Neural cell (in vitro differentiated cells): ENCODE results near the gene METTL15. TPM values are rescaled to one million over a fixed set of nuclear protein-coding genes. Genes with fewer than 3 reads are reported as not detected.

Experiments
- H2AFZ ChIP-seq: fragments of 200-600, 300-800 bp; sonication (generic), shearing (Covaris generic); 2 replicates; pipeline ENCODE4 v1.6.0; 2014; ENCODE audit warnings: low read depth, mild to moderate bottlenecking, antibody characterized with exemption, low read length, moderate library complexity
- H3F3A ChIP-seq: fragments of 200-600 bp; shearing (Covaris generic); 2 replicates; pipeline ENCODE4 v1.6.1; 2016; ENCODE audit warnings: mild to moderate bottlenecking, moderate library complexity, mixed read lengths, antibody characterized with exemption, low read length; ENCODE audit not compliant: insufficient read depth, poor library complexity, severe bottlenecking
- H3K27ac ChIP-seq: fragments of 200-600, 300-800 bp; sonication (generic), shearing (Covaris generic); 2 replicates; pipeline ENCODE4 v1.5.1; 2014; ENCODE audit warnings: mild to moderate bottlenecking, low read length, moderate library complexity
- H3K27me3 ChIP-seq: fragments of 300-800, 200-600 bp; sonication (generic), shearing (Covaris generic); 2 replicates; pipeline ENCODE4 v1.6.0; 2014; ENCODE audit warnings: mild to moderate bottlenecking, low read depth, low read length, moderate library complexity; ENCODE audit not compliant: insufficient read depth
- H3K36me3 ChIP-seq: fragments of 300-800, 200-600 bp; sonication (generic), shearing (Covaris generic); 2 replicates; pipeline ENCODE4 v1.5.1; 2014; ENCODE audit warnings: mild to moderate bottlenecking, antibody characterized with exemption, low read length, moderate library complexity; ENCODE audit not compliant: insufficient read depth
- H3K4me2 ChIP-seq: fragments of 300-800, 200-600 bp; sonication (generic), shearing (Covaris generic); 2 replicates; pipeline ENCODE4 v1.6.0; 2014; ENCODE audit warnings: mild to moderate bottlenecking, low read length
- H3K4me3 ChIP-seq: fragments of 300-800, 200-600 bp; sonication (generic), shearing (Covaris generic); 2 replicates; pipeline ENCODE4 v1.5.1; 2014; ENCODE audit warnings: mild to moderate bottlenecking, low read length, moderate library complexity
- H3K79me2 ChIP-seq: fragments of 200-600 bp; shearing (Covaris generic); replicated peaks from 2 replicates; pipeline ENCODE4 v1.6.0; 2014; ENCODE audit warnings: mild to moderate bottlenecking, low read length, moderate library complexity; ENCODE audit not compliant: insufficient read depth
- H3K9ac ChIP-seq: fragments of 300-800, 200-600 bp; sonication (generic), shearing (Covaris generic); 2 replicates; pipeline ENCODE4 v1.6.1; 2016; ENCODE audit warnings: mild to moderate bottlenecking, low read length, mixed read lengths
- H3K9me2 ChIP-seq: fragments of 200-600 bp; shearing (Covaris generic); 2 replicates; pipeline ENCODE4 v1.6.1; 2016; ENCODE audit warnings: mild to moderate bottlenecking, low read length, mixed read lengths; ENCODE audit not compliant: insufficient read depth
- H3K9me3 ChIP-seq: fragments of 200-600, 300-800 bp; sonication (generic), shearing (Covaris generic); 2 replicates; pipeline ENCODE4 v1.6.1; 2016; ENCODE audit warnings: mild to moderate bottlenecking, mixed run types, low read length, moderate library complexity, mixed read lengths
- H4K20me1 ChIP-seq: fragments of 200-600 bp; shearing (Covaris generic); 2 replicates; pipeline ENCODE4 v1.6.1; 2016; ENCODE audit warnings: mild to moderate bottlenecking, mixed run types; ENCODE audit not compliant: insufficient read depth
- EP300 ChIP-seq: fragments of 450-650 bp; conservative IDR thresholded peaks from 2 replicates; pipeline ENCODE4 v1.6.1; 2014; ENCODE audit warnings: antibody characterized with exemption, mild to moderate bottlenecking, moderate library complexity; ENCODE audit not compliant: poor library complexity, severe bottlenecking
- EZH2 ChIP-seq: fragments of 200-600, 300-800 bp; shearing (Covaris generic), sonication (generic); IDR thresholded peaks from 2 replicates; pipeline ENCODE4 v1.6.1; 2014; ENCODE audit warnings: antibody characterized with exemption, low read length, borderline replicate concordance, mild to moderate bottlenecking; ENCODE audit not compliant: insufficient read depth, poor library complexity, severe bottlenecking
- MXI1 ChIP-seq: fragments of 450-650 bp; conservative IDR thresholded peaks from 2 replicates; pipeline ENCODE4 v1.6.1; 2014; ENCODE audit warnings: antibody characterized with exemption, mild to moderate bottlenecking; ENCODE audit not compliant: poor library complexity, severe bottlenecking
- POLR2AphosphoS5 ChIP-seq: IDR thresholded peaks from 2 replicates; pipeline ENCODE4 v1.6.1; 2012
- RAD21 ChIP-seq: fragments of 450-650 bp; conservative IDR thresholded peaks from 2 replicates; pipeline ENCODE4 v1.6.1; 2014; ENCODE audit warnings: antibody characterized with exemption, mild to moderate bottlenecking, moderate library complexity
- SMC3 ChIP-seq: fragments of 450-650 bp; conservative IDR thresholded peaks from 2 replicates; pipeline ENCODE4 v1.6.1; 2014; ENCODE audit warnings: antibody characterized with exemption, mild to moderate bottlenecking, moderate library complexity; ENCODE audit not compliant: poor library complexity
- TAF1 ChIP-seq: IDR thresholded peaks from 2 replicates; pipeline ENCODE4 v1.6.1; 2012; ENCODE audit warnings: low read depth
- polyA plus RNA-seq: library from polyadenylated mRNA; depleted of rRNA; stranded (reverse); fragments of >200 nt; gene quantifications from 2 replicates; pipeline ENCODE4 v1.2.3, GENCODE V29; 2014
- TF ChIP-seq, protein P1 (sequence below): IDR thresholded peaks from 2 replicates; pipeline ENCODE4 v1.6.1; 2012; ENCODE audit warnings: borderline replicate concordance
- TF ChIP-seq, protein P2 (sequence below): fragments of 450-650 bp; IDR thresholded peaks from 2 replicates; pipeline ENCODE4 v1.5.1; 2014; ENCODE audit warnings: antibody characterized with exemption, mild to moderate bottlenecking, moderate library complexity; ENCODE audit not compliant: poor library complexity, severe bottlenecking

The METTL15 gene
- polyA plus RNA-seq, 1 donor from 2014 or later, result 6.6 TPM

DNA sequence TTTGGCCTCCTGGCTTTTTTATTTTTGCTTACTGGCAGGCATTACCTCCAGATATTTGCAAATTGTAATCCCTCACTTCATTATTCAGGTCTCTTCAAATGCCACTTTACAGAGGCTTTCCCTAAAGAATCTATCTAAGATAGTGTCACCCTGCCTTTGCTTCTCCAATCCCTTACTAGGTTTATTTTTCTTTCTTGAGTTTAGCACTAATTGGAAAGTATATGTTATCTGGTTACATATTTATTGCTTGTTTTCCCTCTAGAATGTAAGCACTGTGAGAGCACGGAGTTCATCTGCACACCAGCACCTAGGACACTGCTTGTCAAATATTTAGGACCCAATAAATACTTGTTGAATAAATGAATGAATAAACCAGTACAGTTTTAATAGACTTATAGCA, 3.8 kb upstream of the METTL15 start:
- no peaks in the 10 kb centered on the region for H3K9me2 ChIP-seq
- no peaks in the 10 kb centered on the region for H4K20me1 ChIP-seq
- H3K9me3 ChIP-seq, result no peaks in the 10 kb centered on the region
- H2AFZ ChIP-seq, result no peak overlapping the region
- no peaks in the 10 kb centered on the region for H3K36me3 ChIP-seq
- H3K4me2 ChIP-seq, result no peak overlapping the region
- no peak overlapping the region for H3K27ac ChIP-seq
- TF ChIP-seq, protein P1, sequence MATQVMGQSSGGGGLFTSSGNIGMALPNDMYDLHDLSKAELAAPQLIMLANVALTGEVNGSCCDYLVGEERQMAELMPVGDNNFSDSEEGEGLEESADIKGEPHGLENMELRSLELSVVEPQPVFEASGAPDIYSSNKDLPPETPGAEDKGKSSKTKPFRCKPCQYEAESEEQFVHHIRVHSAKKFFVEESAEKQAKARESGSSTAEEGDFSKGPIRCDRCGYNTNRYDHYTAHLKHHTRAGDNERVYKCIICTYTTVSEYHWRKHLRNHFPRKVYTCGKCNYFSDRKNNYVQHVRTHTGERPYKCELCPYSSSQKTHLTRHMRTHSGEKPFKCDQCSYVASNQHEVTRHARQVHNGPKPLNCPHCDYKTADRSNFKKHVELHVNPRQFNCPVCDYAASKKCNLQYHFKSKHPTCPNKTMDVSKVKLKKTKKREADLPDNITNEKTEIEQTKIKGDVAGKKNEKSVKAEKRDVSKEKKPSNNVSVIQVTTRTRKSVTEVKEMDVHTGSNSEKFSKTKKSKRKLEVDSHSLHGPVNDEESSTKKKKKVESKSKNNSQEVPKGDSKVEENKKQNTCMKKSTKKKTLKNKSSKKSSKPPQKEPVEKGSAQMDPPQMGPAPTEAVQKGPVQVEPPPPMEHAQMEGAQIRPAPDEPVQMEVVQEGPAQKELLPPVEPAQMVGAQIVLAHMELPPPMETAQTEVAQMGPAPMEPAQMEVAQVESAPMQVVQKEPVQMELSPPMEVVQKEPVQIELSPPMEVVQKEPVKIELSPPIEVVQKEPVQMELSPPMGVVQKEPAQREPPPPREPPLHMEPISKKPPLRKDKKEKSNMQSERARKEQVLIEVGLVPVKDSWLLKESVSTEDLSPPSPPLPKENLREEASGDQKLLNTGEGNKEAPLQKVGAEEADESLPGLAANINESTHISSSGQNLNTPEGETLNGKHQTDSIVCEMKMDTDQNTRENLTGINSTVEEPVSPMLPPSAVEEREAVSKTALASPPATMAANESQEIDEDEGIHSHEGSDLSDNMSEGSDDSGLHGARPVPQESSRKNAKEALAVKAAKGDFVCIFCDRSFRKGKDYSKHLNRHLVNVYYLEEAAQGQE, result no peak
- TF ChIP-seq RAD21 (no peak), MXI1 (no peak), TAF1 (no peak), POLR2AphosphoS5 (no peak)
- no peak overlapping the region for H3K9ac ChIP-seq
- H3K27me3 ChIP-seq, result no peaks in the 10 kb centered on the region
- no peak overlapping the region for H3K4me3 ChIP-seq
- no peaks in the 10 kb centered on the region for H3F3A ChIP-seq
- peaks cover 60% of the 10 kb centered on the region for H3K79me2 ChIP-seq

DNA sequence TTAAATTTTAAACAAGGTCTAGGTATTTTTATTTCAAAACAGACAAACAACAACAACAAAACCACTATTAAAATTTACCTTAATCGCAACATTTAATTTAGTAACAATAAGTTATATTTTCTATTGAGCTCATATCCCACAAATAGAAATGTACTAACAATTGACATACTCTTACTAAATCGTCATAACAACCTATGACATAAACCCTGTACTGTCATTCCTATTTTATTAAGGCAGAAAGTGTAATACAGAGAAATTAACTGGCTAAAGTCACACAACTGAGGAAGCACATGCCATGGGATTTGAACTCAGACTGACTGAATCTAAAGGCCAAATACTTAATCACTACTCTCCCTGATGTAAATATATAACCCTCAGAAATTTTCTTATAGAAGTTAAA, 3.2 kb upstream of the METTL15 start:
- no peak overlapping the region for H3K4me2 ChIP-seq
- no peak overlapping the region for H3K9ac ChIP-seq
- peaks cover 60% of the 10 kb centered on the region for H3K79me2 ChIP-seq

More for the DNA sequence above, 3.2 kb upstream of the METTL15 start:
- Histone ChIP-seq H4K20me1 (no peaks in the 10 kb centered on the region), H2AFZ (no peak overlapping the region), H3K9me3 (no peaks in the 10 kb centered on the region), H3K36me3 (no peaks in the 10 kb centered on the region), H3K27ac (no peak overlapping the region), H3K27me3 (no peaks in the 10 kb centered on the region), H3K4me3 (no peak overlapping the region), H3K9me2 (no peaks in the 10 kb centered on the region), H3F3A (no peaks in the 10 kb centered on the region)
- TF ChIP-seq, protein P2, sequence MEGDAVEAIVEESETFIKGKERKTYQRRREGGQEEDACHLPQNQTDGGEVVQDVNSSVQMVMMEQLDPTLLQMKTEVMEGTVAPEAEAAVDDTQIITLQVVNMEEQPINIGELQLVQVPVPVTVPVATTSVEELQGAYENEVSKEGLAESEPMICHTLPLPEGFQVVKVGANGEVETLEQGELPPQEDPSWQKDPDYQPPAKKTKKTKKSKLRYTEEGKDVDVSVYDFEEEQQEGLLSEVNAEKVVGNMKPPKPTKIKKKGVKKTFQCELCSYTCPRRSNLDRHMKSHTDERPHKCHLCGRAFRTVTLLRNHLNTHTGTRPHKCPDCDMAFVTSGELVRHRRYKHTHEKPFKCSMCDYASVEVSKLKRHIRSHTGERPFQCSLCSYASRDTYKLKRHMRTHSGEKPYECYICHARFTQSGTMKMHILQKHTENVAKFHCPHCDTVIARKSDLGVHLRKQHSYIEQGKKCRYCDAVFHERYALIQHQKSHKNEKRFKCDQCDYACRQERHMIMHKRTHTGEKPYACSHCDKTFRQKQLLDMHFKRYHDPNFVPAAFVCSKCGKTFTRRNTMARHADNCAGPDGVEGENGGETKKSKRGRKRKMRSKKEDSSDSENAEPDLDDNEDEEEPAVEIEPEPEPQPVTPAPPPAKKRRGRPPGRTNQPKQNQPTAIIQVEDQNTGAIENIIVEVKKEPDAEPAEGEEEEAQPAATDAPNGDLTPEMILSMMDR, result no peak
- TF ChIP-seq EZH2, result no peak
- TF ChIP-seq POLR2AphosphoS5, result no peak
- no peak for TF ChIP-seq TAF1
- TF ChIP-seq SMC3, result no peak
- TF ChIP-seq, protein P1, result no peak
- TF ChIP-seq MXI1, result no peak
- TF ChIP-seq EP300, result no peak
- no peak for TF ChIP-seq RAD21
